B cell (primary cell): ENCODE data around the gene ZNF786. TPM values are rescaled to one million over a fixed set of nuclear protein-coding genes. Genes with fewer than 3 reads are reported as not detected.
A peak's percentile ranks its signal among the peaks of the same experiment; 100 is the strongest.
"Not testable (repeated sequence)": the region's sequence is repeated elsewhere in the genome, so short reads cannot be mapped to it uniquely, and the experiment has no call there.

Experiments used
- ATAC-seq: fragments of 200-7000 bp; cut with Tn5 transposase; one replicate; pipeline ENCODE4 v1.10.0; 2021; ENCODE audit warnings: low read depth, mild to moderate bottlenecking, moderate number of reproducible peaks, moderate library complexity
- CTCF ChIA-PET: fragments of 350-600 bp; sonication (Branson Sonifier 250); formaldehyde crosslinking; loops from one replicate; lab custom pipeline; 2021; ENCODE audit warnings: antibody characterized with exemption, inconsistent platforms; lab: Charles Lee
- POLR2A ChIA-PET: fragments of 350-600 bp; sonication (Branson Sonifier 250); formaldehyde crosslinking; loops from one replicate; lab custom pipeline; 2021; ENCODE audit warnings: antibody characterized with exemption; lab: Charles Lee
- DNase-seq: peaks from one replicate; pipeline ENCODE4 v3.0.0; 2013
- H2AFZ ChIP-seq: 2 replicates; pipeline ENCODE4 v1.6.1; 2012; ENCODE audit warnings: mild to moderate bottlenecking, low read depth, low read length; ENCODE audit not compliant: insufficient read depth, poor library complexity, severe bottlenecking
- H3K27ac ChIP-seq, 2 donors: 1 replicate in 1 of 2; 2 replicates in 1 of 2; pipeline ENCODE4 v1.5.1; 2012 to 2013; ENCODE audit warnings: low read length in 2 of 2, mild to moderate bottlenecking in 2 of 2, moderate library complexity in 1 of 2
- H3K27me3 ChIP-seq, 4 experiments: fragments of 200-600 bp in 1 of 4; sonication (generic) in 1 of 4; replicated peaks in 1 of 4; 1 replicate in 2 of 4; 2 replicates in 2 of 4; pipeline versions ENCODE4 v1.6.1 to v1.7.0; 2013 to 2016; ENCODE audit warnings: low read length in 3 of 4, mild to moderate bottlenecking in 2 of 4, mixed read lengths in 1 of 4, moderate library complexity in 1 of 4; ENCODE audit not compliant: insufficient read depth in 4 of 4, control insufficient read depth in 3 of 4; ENCODE audit errors: control extremely low read depth in 1 of 4
- H3K36me3 ChIP-seq, 2 experiments: replicated peaks in 1 of 2; 1 replicate in 1 of 2; 2 replicates in 1 of 2; pipeline versions ENCODE4 v1.6.1 to v1.7.1; 2013; ENCODE audit warnings: low read length in 1 of 2; ENCODE audit not compliant: insufficient read depth in 2 of 2, control insufficient read depth in 1 of 2; ENCODE audit errors: control extremely low read depth in 1 of 2, extremely low read depth in 1 of 2
- H3K4me1 ChIP-seq, 2 donors: fragments of 200-600 bp in 1 of 2; sonication (generic) in 1 of 2; 1 replicate in 1 of 2; 2 replicates in 1 of 2; pipeline versions ENCODE4 v1.5.1 to v1.6.1; 2013 to 2017; ENCODE audit warnings: low read length in 2 of 2; ENCODE audit not compliant: control insufficient read depth in 2 of 2, insufficient read depth in 2 of 2
- H3K4me2 ChIP-seq: replicated peaks from 2 replicates; pipeline ENCODE3; 2012; ENCODE audit warnings: mild to moderate bottlenecking, low read depth, low read length; ENCODE audit not compliant: poor library complexity, severe bottlenecking
- H3K4me3 ChIP-seq, 5 experiments: fragments of 200-600 bp in 1 of 5; sonication (generic) in 1 of 5; 1 replicate in 3 of 5; 2 replicates in 2 of 5; pipeline versions ENCODE4 v1.5.1 to v1.7.0; 2011 to 2016; ENCODE audit warnings: low read length in 4 of 5, mild to moderate bottlenecking in 4 of 5, low read depth in 2 of 5, control low read depth in 1 of 5, moderate library complexity in 1 of 5; ENCODE audit not compliant: insufficient read depth in 1 of 5; ENCODE audit errors: control extremely low read depth in 1 of 5, extremely low read depth in 1 of 5
- H3K79me2 ChIP-seq: fragments of 200-600 bp; sonication (generic); one replicate; pipeline ENCODE4 v1.6.0; 2016; ENCODE audit warnings: low read length; ENCODE audit not compliant: control insufficient read depth, insufficient read depth
- H3K9ac ChIP-seq: fragments of 200-600 bp; sonication (generic); 2 replicates; pipeline ENCODE4 v1.6.1; 2017; ENCODE audit warnings: mild to moderate bottlenecking, low read length, moderate library complexity
- H3K9me3 ChIP-seq, 3 donors: one replicate each; pipeline versions ENCODE4 v1.6.1 to v1.7.1; 2013; ENCODE audit warnings: low read length in 2 of 3; ENCODE audit not compliant: control insufficient read depth in 2 of 3, insufficient read depth in 1 of 3; ENCODE audit errors: control extremely low read depth in 1 of 3
- H4K20me1 ChIP-seq: 2 replicates; pipeline ENCODE4 v1.6.0; 2012; ENCODE audit warnings: mild to moderate bottlenecking, low read length; ENCODE audit not compliant: insufficient read depth, control insufficient read depth, poor library complexity, severe bottlenecking
- H3K27ac Mint-ChIP-seq: one replicate; pipeline ENCODE4 v1.8.0; 2021; ENCODE audit warnings: mixed read lengths
- H3K27me3 Mint-ChIP-seq: one replicate; pipeline ENCODE4 v1.8.0; 2021; ENCODE audit warnings: mixed read lengths
- H3K4me1 Mint-ChIP-seq: one replicate; pipeline ENCODE4 v1.8.0; 2021; ENCODE audit warnings: mixed read lengths
- H3K4me3 Mint-ChIP-seq: one replicate; pipeline ENCODE4 v1.8.0; 2021; ENCODE audit warnings: mixed read lengths
- H3K9me3 Mint-ChIP-seq: one replicate; pipeline ENCODE4 v1.8.0; 2022; ENCODE audit warnings: mixed read lengths; ENCODE audit not compliant: insufficient read depth
- EZH2 ChIP-seq: IDR thresholded peaks from 2 replicates; pipeline ENCODE4 v1.6.1; 2012; ENCODE audit warnings: borderline replicate concordance, low read depth, mild to moderate bottlenecking, moderate library complexity, low read length; ENCODE audit not compliant: insufficient read depth, poor library complexity, severe bottlenecking
- WGBS: methylation state at CpG from one replicate; pipeline ENCODE4 v1.1.5; 2013; ENCODE audit warnings: missing lambda C conversion rate; ENCODE audit not compliant: insufficient coverage; 5-methylcytosine and 5-hydroxymethylcytosine counted together
- intact Hi-C: fragments of 100-400 bp; cut with micrococcal nuclease; formaldehyde crosslinking; loops from one replicate; pipeline ENCODE4 v1.10.0; 2022
- polyA plus RNA-seq: library from polyadenylated mRNA; depleted of rRNA; stranded (reverse); fragments of >200 nt; gene quantifications from 2 replicates; pipeline ENCODE4 v1.2.3, GENCODE V29; 2012
- total RNA-seq, 2 donors: library from RNA; stranded (reverse); fragments of 120-200 nt in 1 of 2; gene quantifications; 1 replicate in 1 of 2; 2 replicates in 1 of 2; pipeline versions ENCODE4 v1.2.3 to v1.2.4, GENCODE V29; 2013 to 2022
- TF ChIP-seq, protein P1 (sequence below): fragments of 200-600 bp; IDR thresholded peaks from one replicate; pipeline ENCODE4 v1.8.0; 2022; ENCODE audit warnings: antibody characterized with exemption, mild to moderate bottlenecking

Gene ZNF786
- total and polyA plus RNA-seq, 2 donors (not counting 1 experiment from before 2014, with no cell fraction given), result 6.4 to 14.7 TPM

GRCh38 chr7:149067869-149068268 is 22.6 kb downstream of the ZNF786 start:
- Mint-ChIP-seq H3K27ac (no peak overlapping the region), H3K9me3 (no peaks in the 10 kb centered on the region), H3K4me1 (peaks cover 10% of the 10 kb centered on the region), H3K27me3 (no peaks in the 10 kb centered on the region), H3K4me3 (peak overlapping the region; percentile 9)
- ATAC-seq (no peak), DNase-seq (peak; percentile 12)
- ChIA-PET POLR2A (no interaction called here), CTCF (interaction anchor here (0.7 to 1.1 kb wide), 3 partner anchors 11 to 53 kb away, joined by 3 to 7 read pairs (median 3); no protein-coding TSS in a partner anchor)
- Histone ChIP-seq H3K4me1 (peaks cover 0 to 12% of the 10 kb centered on the region in 2 donors), H3K9ac (no peak overlapping the region), H3K4me2 (no peak overlapping the region), H3K27me3 (no peaks in the 10 kb centered on the region), H3K79me2 (no peaks in the 10 kb centered on the region), H3K36me3 (peaks cover 0 to 28% of the 10 kb centered on the region in 2 experiments), H2AFZ (no peak overlapping the region), H3K4me3 (no peak overlapping the region), H4K20me1 (no peaks in the 10 kb centered on the region), H3K27ac (no peak overlapping the region), H3K9me3 (peaks cover 0 to 10% (median 0%) of the 10 kb centered on the region in 3 donors)
- intact Hi-C loops, result loop anchor here (5.0 kb wide), 1 partner anchor 81 kb away; no protein-coding TSS in a partner anchor
- no CpG with 5 or more reads among the region's 4 CpGs for WGBS
- TF ChIP-seq, protein P1, sequence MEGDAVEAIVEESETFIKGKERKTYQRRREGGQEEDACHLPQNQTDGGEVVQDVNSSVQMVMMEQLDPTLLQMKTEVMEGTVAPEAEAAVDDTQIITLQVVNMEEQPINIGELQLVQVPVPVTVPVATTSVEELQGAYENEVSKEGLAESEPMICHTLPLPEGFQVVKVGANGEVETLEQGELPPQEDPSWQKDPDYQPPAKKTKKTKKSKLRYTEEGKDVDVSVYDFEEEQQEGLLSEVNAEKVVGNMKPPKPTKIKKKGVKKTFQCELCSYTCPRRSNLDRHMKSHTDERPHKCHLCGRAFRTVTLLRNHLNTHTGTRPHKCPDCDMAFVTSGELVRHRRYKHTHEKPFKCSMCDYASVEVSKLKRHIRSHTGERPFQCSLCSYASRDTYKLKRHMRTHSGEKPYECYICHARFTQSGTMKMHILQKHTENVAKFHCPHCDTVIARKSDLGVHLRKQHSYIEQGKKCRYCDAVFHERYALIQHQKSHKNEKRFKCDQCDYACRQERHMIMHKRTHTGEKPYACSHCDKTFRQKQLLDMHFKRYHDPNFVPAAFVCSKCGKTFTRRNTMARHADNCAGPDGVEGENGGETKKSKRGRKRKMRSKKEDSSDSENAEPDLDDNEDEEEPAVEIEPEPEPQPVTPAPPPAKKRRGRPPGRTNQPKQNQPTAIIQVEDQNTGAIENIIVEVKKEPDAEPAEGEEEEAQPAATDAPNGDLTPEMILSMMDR, result peak; percentile 11
- no peak for TF ChIP-seq EZH2

DNA sequence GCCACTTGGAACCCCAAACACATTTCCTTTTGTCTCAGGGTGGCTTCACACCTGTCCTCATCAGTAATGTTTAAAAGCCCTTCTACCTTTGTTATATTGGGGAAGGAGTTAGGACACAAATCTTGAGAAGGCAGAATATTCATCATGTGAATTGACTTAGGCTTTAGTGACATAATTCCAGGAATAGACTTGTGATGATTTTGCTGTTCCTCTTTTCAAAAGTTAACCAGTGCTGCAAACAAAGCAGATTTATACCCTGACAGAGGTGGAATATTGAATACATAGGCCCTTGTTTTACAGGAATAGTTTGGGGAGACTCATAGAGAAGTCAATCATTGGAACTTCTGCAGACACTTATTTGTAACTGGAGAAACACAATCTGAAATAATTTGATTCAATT is 27.0 kb downstream of the ZNF786 start:
- ChIA-PET POLR2A (no interaction called here), CTCF (interaction anchor here (0.9 kb wide), 1 partner anchor 58 kb away, joined by 4 read pairs; no protein-coding TSS in a partner anchor)
- no peaks in the 10 kb centered on the region for H3K27me3 ChIP-seq
- DNase-seq, result no peak
- no peaks in the 10 kb centered on the region for H3K36me3 ChIP-seq
- no peak overlapping the region for H3K9ac ChIP-seq
- H3K27me3 Mint-ChIP-seq, result no peaks in the 10 kb centered on the region
- H3K4me3 Mint-ChIP-seq, result peak overlapping the region; percentile 24
- H3K4me2 ChIP-seq, result no peak overlapping the region
- H4K20me1 ChIP-seq, result no peaks in the 10 kb centered on the region
- no peak overlapping the region for H3K27ac ChIP-seq
- no peak for TF ChIP-seq EZH2
- TF ChIP-seq, protein P1, result no peak
- no peaks in the 10 kb centered on the region for H3K9me3 Mint-ChIP-seq
- no peak for ATAC-seq
- H3K4me1 ChIP-seq, result peaks cover 0 to 12% of the 10 kb centered on the region in 2 donors
- no peak overlapping the region for H2AFZ ChIP-seq
- H3K9me3 ChIP-seq, result no peaks in the 10 kb centered on the region
- peaks cover 12% of the 10 kb centered on the region for H3K4me1 Mint-ChIP-seq
- no peak overlapping the region for H3K27ac Mint-ChIP-seq
- H3K4me3 ChIP-seq, result no peak overlapping the region
- intact Hi-C loops, result no loop called here
- no peaks in the 10 kb centered on the region for H3K79me2 ChIP-seq

- ATAC-seq, intact Hi-C loops, H3K4me2 ChIP-seq, H3K9ac ChIP-seq, DNase-seq, H3K4me1 Mint-ChIP-seq, H3K4me3 Mint-ChIP-seq, H3K9me3 Mint-ChIP-seq, H3K27me3 Mint-ChIP-seq, H3K79me2 ChIP-seq, H3K4me3 ChIP-seq, H3K9me3 ChIP-seq, H3K27me3 ChIP-seq, H3K36me3 ChIP-seq, H2AFZ ChIP-seq, H4K20me1 ChIP-seq, H3K27ac ChIP-seq: not testable (repeated sequence)
- CTCF ChIA-PET, result interaction anchor here (0.7 kb wide), 2 partner anchors 13 to 57 kb away, joined by 3 to 5 read pairs; no protein-coding TSS in a partner anchor
- peaks cover 0 to 12% of the 10 kb centered on the region in 2 donors for H3K4me1 ChIP-seq
- peak overlapping the region; percentile 41 for H3K27ac Mint-ChIP-seq
- WGBS, result 63% methylated on average over 5 of the region's 10 CpGs
- POLR2A ChIA-PET, result interaction anchor here (0.8 kb wide), 1 partner anchor 179 kb away, joined by 7 read pairs; the partner anchor contains the start of gene EZH2
Observed at GRCh38 chr7:149062217-149062899, 28.2 kb downstream of the ZNF786 start.
